HepG2 (cell line): ENCODE data around the gene ANKRD55. TPM values are rescaled to one million over a fixed set of nuclear protein-coding genes. Genes with fewer than 3 reads are reported as not detected.

Experiments used
- ATF2 ChIP-seq: sonication (generic); formaldehyde crosslinking; IDR thresholded peaks from 2 replicates; pipeline ENCODE4 v1.4.0; 2020; ENCODE audit warnings: missing genetic modification reagents
- FOSL2 ChIP-seq: sonication (generic); formaldehyde crosslinking; IDR thresholded peaks from 2 replicates; pipeline ENCODE4 v1.4.0; 2020; ENCODE audit warnings: missing genetic modification reagents
- FOXP1 ChIP-seq, 2 experiments: fragments of 450-650 bp in 1 of 2; IDR thresholded peaks; 2 replicates each; pipeline ENCODE4 v1.6.1; 2017 to 2018; ENCODE audit warnings: antibody characterized with exemption in 1 of 2
- GPN1 ChIP-seq: sonication (generic); formaldehyde crosslinking; IDR thresholded peaks from 2 replicates; pipeline ENCODE4 v1.5.1; 2020; ENCODE audit warnings: missing genetic modification reagents, borderline replicate concordance
- HOMEZ ChIP-seq: IDR thresholded peaks from 2 replicates; pipeline ENCODE4 v1.6.1; 2016; ENCODE audit warnings: low read depth
- JUN ChIP-seq: sonication (generic); formaldehyde crosslinking; IDR thresholded peaks from 2 replicates; pipeline ENCODE4 v1.4.0; 2020; ENCODE audit warnings: mild to moderate bottlenecking, missing genetic modification reagents
- MYPOP ChIP-seq: sonication (generic); formaldehyde crosslinking; IDR thresholded peaks from 2 replicates; pipeline ENCODE4 v1.8.1; 2023; ENCODE audit warnings: mild to moderate bottlenecking, moderate library complexity, missing genetic modification reagents
- RBM22 ChIP-seq: fragments of 200-400 bp; formaldehyde crosslinking; optimal IDR thresholded peaks from 2 replicates; pipeline ENCODE3; 2017; ENCODE audit warnings: mild to moderate bottlenecking, low read length, moderate library complexity
- RFX5 ChIP-seq: IDR thresholded peaks from 2 replicates; pipeline ENCODE4 v1.6.1; 2011; ENCODE audit warnings: low read depth, low read length, improper control_type of control experiment
- RNF2 ChIP-seq: fragments of 450-650 bp; conservative IDR thresholded peaks from 2 replicates; pipeline ENCODE4 v1.6.1; 2016; ENCODE audit warnings: low read depth
- TEF ChIP-seq: sonication (generic); formaldehyde crosslinking; IDR thresholded peaks from 2 replicates; pipeline ENCODE4 v1.5.0; 2020; ENCODE audit warnings: missing genetic modification reagents
- ZFP36L2 ChIP-seq: sonication (generic); formaldehyde crosslinking; IDR thresholded peaks from 2 replicates; pipeline ENCODE4 v1.4.0; 2020; ENCODE audit warnings: missing genetic modification reagents
- ZNF557 ChIP-seq: sonication (generic); formaldehyde crosslinking; IDR thresholded peaks from 2 replicates; pipeline ENCODE4 v1.4.0; 2020; ENCODE audit warnings: missing genetic modification reagents
- ZNF607 ChIP-seq: sonication (generic); formaldehyde crosslinking; IDR thresholded peaks from 2 replicates; pipeline ENCODE4 v1.5.1; 2020; ENCODE audit warnings: missing genetic modification reagents, mild to moderate bottlenecking, borderline replicate concordance
- ZNF75D ChIP-seq: sonication (generic); formaldehyde crosslinking; IDR thresholded peaks from 2 replicates; pipeline ENCODE4 v1.8.1; 2023; ENCODE audit warnings: missing genetic modification reagents, mild to moderate bottlenecking, borderline replicate concordance
- ZSCAN21 ChIP-seq: sonication (generic); formaldehyde crosslinking; IDR thresholded peaks from 2 replicates; pipeline ENCODE4 v1.8.0; 2022; ENCODE audit warnings: mild to moderate bottlenecking, missing genetic modification reagents, moderate library complexity, borderline replicate concordance
- polyA plus RNA-seq, 8 experiments: library from polyadenylated mRNA; depleted of rRNA in 3 of 8; stranded (reverse) in 7 of 8; unstranded in 1 of 8; fragments of >200 nt; fragmentation: Illumina TruSeq in 4 of 8; extraction: Trizol in 4 of 8; gene quantifications; 2 replicates each; pipeline versions ENCODE4 v1.2.1 to v1.2.3, GENCODE V29; 2011 to 2016; ENCODE audit warnings: low read depth in 4 of 8, missing spikeins in 1 of 8, mixed read lengths in 1 of 8; ENCODE audit not compliant: insufficient read depth in 1 of 8
- total RNA-seq, 5 experiments: library from RNA; depleted of rRNA; stranded (reverse); fragments of >200 nt; fragmentation: Illumina TruSeq; extraction: Trizol; gene quantifications; 2 replicates each; pipeline ENCODE4 v1.2.3, GENCODE V29; 2016; ENCODE audit warnings: low read depth in 1 of 5
- TF ChIP-seq, protein P1 (sequence below): sonication (generic); formaldehyde crosslinking; IDR thresholded peaks from 2 replicates; pipeline ENCODE4 v1.4.0; 2020; ENCODE audit warnings: missing genetic modification reagents, mild to moderate bottlenecking, borderline replicate concordance
- TF ChIP-seq, protein P2 (sequence below): sonication (generic); formaldehyde crosslinking; IDR thresholded peaks from 2 replicates; pipeline ENCODE4 v1.8.0; 2022; ENCODE audit warnings: mild to moderate bottlenecking, missing genetic modification reagents

The ANKRD55 gene
- total and polyA plus RNA-seq, 2 of the 13 experiments (the other 11 are each of a cell fraction or from before 2014, with no cell fraction given) = 0.11 to 0.28 TPM

DNA sequence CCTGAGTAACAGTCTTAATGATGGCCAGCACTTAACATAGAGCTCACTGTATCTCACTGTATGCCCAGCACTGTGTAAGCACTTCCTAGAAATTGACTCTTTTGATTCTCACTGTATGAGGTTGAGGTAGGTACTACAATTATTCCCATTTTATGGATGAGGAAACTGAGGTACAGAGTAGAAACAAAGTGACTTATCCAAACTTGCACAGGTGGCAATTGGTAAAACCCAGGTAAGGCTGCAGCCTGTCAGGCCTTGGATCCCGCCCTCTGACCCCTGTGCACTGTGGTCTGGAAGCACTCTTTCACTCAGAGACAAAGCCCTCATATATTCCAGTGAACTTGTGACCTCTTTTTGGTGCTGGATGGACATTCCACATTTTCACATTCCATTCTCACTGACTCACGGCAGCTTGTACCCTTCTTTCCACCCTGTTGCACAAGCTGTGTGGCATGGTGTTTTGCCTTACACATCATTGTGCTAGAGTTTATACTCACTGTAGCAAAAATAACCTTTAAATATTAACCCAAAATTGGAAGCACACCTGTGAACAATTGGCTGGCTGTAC lies 21.7 kb downstream of the ANKRD55 start (continued):
- TF ChIP-seq, protein P1, sequence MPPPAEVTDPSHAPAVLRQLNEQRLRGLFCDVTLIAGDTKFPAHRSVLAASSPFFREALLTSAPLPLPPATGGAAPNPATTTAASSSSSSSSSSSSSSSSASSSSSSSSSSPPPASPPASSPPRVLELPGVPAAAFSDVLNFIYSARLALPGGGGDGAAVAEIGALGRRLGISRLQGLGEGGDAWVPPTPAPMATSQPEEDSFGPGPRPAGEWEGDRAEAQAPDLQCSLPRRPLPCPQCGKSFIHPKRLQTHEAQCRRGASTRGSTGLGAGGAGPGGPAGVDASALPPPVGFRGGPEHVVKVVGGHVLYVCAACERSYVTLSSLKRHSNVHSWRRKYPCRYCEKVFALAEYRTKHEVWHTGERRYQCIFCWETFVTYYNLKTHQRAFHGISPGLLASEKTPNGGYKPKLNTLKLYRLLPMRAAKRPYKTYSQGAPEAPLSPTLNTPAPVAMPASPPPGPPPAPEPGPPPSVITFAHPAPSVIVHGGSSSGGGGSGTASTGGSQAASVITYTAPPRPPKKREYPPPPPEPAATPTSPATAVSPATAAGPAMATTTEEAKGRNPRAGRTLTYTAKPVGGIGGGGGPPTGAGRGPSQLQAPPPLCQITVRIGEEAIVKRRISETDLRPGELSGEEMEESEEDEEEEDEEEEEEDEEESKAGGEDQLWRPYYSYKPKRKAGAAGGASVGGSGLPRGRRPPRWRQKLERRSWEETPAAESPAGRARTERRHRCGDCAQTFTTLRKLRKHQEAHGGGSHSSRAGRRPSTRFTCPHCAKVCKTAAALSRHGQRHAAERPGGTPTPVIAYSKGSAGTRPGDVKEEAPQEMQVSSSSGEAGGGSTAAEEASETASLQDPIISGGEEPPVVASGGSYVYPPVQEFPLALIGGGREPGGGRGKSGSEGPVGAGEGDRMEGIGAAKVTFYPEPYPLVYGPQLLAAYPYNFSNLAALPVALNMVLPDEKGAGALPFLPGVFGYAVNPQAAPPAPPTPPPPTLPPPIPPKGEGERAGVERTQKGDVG (CRISPR knock-in tag) = 0 out of 2 replicates have a peak, but pooled peaks have one; percentile 39
- peak; percentile 96 for TF ChIP-seq ATF2 (CRISPR knock-in tag)
- no peak for TF ChIP-seq RFX5
- no peak for TF ChIP-seq RNF2
- 0 out of 2 replicates have a peak, but pooled peaks have one; percentile 11 for TF ChIP-seq FOXP1 (IDR thresholded peaks at IDR 0.05)
- peak; percentile 92 for TF ChIP-seq FOXP1 (CRISPR knock-in tag; IDR thresholded peaks at IDR 0.05)
- peak; percentile 100 for TF ChIP-seq FOSL2 (CRISPR knock-in tag)
- TF ChIP-seq MYPOP (CRISPR knock-in tag) = peak; percentile 83; the same call in 1 of the 2 replicates
- TF ChIP-seq TEF (CRISPR knock-in tag) = peak; percentile 87
- no peak for TF ChIP-seq ZNF557 (CRISPR knock-in tag)
- no peak for TF ChIP-seq ZNF75D (CRISPR knock-in tag)
- no peak for TF ChIP-seq GPN1
- TF ChIP-seq JUN (CRISPR knock-in tag) = peak; percentile 99
- no peak for TF ChIP-seq ZNF607 (CRISPR knock-in tag)
- peak; percentile 98 for TF ChIP-seq HOMEZ (CRISPR knock-in tag)
- no peak for TF ChIP-seq ZFP36L2 (CRISPR knock-in tag)
- 0 out of 2 replicates have a peak, but pooled peaks have one; percentile 65 for TF ChIP-seq ZSCAN21 (CRISPR knock-in tag)
- TF ChIP-seq, protein P2, sequence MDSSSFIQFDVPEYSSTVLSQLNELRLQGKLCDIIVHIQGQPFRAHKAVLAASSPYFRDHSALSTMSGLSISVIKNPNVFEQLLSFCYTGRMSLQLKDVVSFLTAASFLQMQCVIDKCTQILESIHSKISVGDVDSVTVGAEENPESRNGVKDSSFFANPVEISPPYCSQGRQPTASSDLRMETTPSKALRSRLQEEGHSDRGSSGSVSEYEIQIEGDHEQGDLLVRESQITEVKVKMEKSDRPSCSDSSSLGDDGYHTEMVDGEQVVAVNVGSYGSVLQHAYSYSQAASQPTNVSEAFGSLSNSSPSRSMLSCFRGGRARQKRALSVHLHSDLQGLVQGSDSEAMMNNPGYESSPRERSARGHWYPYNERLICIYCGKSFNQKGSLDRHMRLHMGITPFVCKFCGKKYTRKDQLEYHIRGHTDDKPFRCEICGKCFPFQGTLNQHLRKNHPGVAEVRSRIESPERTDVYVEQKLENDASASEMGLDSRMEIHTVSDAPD = peak; percentile 94; the same call in 1 of the 2 replicates
- no peak for TF ChIP-seq RBM22
